Uterus (tissue), 2 donors: ENCODE data around the gene MESD.

ENCODE experiments used
- CTCF ChIP-seq, 4 experiments: fragments of 200-600 bp in 2 of 4; fragments of 450-650 bp in 2 of 4; sonication (generic) in 2 of 4; IDR thresholded peaks; one replicate each; pipeline ENCODE4 v1.5.1; 2016 to 2019; ENCODE audit warnings: antibody characterized with exemption in 4 of 4, mild to moderate bottlenecking in 2 of 4, moderate library complexity in 1 of 4
- POLR2A ChIP-seq, 2 donors: fragments of 450-650 bp; IDR thresholded peaks; one replicate each; pipeline ENCODE4 v1.6.1; 2016; ENCODE audit warnings: antibody characterized with exemption in 2 of 2, mild to moderate bottlenecking in 1 of 2, moderate library complexity in 1 of 2

DNA sequence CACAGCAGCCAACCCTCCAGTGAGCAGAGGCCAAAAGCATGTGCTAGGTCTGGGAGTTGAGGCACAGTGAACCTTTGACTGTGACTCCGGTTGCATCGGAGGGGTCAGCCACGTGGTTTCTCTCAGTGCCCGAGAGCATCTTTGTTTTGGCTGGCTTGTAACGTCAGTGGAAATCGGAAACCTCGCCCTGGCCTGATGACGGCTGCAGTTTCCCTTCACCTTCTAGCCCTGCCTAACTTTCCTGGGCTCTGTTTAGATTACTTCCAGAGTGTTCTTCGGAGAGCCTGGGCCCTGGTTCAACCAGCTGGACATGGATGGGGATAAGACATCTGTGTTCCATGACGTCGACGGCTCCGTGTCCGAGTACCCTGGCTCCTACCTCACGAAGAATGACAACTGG is 56.6 kb downstream of the MESD start:
- TF ChIP-seq CTCF (IDR thresholded peaks at IDR 0.05) (no peak), POLR2A (IDR thresholded peaks at IDR 0.05) (no peak)
